Measurements from ENCODE around the gene SNAI3. TPM values are rescaled to one million over a fixed set of nuclear protein-coding genes. Genes with fewer than 3 reads are reported as not detected.

Gene SNAI3
- 6.5 TPM for total RNA-seq

DNA sequence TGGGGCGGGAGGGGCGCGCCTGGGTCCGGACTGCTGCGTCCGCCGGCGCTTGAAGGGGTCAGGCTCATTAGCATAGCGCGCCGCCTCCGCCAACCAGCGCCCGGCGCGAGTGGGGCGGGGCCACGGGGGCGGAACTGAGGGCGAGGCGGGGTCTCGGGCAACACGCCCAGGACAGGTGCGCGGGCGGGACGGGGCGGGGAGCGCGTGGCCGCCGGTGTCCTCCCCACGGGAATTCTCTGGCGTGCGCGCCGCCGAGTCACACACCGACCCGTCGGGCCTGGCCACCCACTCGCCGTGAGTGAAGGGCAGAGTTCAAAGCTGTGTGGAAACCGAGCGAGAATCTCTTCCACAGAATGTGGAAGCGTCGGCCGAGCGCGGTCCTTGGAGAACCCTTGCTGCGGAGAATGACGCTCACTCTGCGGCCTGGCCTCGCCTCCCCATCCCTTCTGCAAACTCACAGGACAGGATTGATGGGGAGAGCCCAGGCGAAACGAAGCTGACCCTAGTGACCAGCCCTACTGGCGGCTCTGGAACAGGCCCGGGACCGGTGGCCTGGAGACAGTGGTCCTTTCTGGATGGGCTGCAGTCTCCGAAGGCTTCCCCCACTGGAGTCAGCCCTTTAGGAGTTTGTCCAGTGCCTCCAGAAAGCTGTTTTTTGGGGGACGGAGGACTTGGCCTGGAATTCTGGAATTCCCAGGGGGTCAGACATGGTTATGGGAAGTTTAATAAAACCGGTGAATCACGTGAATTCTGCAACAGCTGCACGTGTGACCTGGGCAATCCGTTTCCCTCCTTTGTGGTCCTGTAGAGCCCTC, at the start of gene SNAI3:
SNAI3 (minus strand) TSS at position 69 of the 815 bp plus-strand sequence. CDS start 101 bp downstream, outside the sequence.
- peak; percentile 86 for DNase-seq

DNA sequence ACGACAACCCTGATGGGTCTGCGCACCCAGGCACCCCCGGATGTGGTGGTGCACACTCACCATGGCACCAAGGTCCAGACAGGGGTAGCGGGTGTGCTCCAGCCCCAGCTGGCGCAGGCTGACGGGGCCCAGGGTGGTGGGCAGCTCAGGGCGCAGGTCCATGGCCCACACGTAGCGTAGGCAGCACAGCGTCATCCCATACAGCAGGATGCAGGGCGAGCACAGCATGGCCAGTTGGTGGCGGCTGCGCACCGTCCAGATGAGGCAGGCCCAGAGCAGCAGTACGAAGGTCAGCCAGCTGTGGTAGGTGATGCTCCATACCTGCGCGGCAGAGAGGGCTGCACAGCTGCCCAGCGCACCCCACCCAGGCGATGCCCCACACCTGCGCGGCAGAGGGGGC, 49.8 kb upstream of the SNAI3 start:
- no peak for DNase-seq

DNA sequence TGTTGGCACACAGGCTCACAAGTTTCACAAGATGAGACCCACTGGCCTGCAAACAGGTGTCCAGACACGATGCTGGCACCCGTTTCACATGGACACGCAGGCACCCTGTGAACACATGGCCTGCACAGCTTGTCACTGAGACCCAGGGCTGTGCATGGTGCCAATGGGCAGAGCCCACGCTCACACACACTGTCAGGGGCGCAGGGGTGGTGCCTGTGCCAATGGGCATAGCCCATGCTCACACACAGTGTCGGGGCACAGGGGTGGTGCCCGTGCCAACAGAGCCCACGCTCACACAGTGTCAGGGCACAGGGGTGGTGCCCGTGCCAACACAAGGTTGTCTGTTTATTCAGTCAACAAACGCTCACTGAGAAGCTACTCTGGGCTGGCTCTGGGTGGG, 49.3 kb upstream of the SNAI3 start:
- no peak for DNase-seq

DNA sequence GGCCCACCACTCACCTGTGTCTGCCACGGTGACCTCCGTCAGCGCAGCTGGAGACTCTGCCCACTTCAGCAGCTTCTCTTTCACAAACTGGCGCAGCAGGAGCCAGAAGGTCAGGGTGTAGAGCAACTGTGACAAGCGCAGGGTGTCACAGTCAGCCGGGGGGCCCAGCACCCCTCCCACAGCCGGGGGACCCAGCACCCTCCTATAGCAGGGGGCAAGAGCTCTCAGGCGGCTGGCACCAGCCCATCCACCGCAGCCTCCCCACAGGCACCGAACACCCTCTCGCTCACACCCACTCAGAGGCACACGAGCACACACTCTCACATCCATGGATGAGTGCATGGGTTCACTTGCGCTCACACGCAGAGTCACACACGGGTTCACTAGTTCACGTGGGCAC, 48.8 kb upstream of the SNAI3 start:
- no peak for DNase-seq

DNA sequence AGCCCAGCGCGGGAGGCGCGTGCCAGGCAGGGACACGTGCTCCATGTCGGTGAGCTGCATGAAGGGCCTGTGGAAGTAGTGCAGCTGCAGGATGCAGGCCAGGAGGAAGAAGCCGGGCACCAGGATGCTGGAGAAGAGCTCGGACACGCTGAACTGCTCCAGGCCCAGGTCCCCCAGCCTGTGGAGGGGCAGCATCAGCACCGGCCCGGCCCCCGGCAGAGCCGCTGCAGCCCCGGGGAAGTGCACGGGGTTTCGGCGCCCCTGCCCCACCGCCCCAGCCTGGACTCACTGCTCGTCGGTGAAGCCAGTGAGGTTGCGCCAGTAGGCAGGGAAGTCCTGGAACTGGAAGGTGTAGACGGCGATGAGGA, 48.0 kb upstream of the SNAI3 start:
- no peak for DNase-seq

DNA sequence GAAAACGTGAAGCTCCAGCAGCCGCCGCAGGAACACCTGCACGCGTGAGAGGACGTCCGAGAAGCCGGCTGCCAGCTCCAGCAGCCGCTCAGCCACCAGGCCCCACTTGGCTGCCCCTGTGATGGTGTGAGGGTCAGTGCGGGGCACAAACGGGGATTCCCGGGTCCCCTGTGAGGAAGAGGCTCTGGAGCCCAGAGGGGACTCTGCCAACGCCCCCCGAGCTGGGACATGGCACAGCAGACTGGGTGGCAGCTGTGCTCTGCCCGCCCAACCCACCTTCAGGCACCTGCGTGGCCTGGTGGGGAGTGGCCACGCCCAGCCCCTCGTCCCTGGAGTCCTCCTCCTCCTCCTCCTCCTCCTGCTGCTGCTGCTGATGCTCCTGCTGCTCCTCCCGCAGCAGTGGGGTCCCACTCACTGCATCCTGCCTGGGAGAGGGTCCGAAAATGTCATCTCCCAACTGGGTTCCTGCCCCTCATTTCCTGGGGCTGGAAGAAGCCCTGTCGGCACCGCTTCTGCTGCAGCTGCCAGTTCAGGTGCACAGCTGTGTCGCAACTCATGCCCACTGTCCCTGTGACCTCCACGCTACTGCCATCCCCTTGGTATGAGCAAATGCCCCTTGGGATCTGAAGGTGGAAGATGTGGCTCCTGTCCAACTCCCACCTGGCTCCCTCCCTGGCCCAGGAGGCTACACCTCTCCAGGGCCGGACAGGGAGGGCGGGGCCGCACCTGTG, 47.5 kb upstream of the SNAI3 start:
- DNase-seq: no peak

DNA sequence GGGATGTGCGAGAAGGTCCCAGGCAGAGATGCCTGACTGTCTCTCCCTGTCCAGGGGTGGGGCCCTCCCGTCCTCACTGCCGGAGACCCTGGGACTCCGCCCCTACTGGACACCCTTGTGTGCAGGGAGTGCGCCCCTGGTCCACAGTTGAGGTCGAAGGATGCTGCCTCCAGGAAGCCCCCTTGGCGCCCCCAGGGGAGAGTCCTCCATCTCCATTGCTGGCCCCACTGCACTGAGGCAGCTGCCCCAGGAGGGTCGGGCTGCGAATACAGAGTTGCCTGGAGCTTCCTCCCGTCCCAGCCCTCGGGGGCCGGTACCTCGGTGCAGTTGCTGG, 46.6 kb upstream of the SNAI3 start:
- no peak for DNase-seq

DNA sequence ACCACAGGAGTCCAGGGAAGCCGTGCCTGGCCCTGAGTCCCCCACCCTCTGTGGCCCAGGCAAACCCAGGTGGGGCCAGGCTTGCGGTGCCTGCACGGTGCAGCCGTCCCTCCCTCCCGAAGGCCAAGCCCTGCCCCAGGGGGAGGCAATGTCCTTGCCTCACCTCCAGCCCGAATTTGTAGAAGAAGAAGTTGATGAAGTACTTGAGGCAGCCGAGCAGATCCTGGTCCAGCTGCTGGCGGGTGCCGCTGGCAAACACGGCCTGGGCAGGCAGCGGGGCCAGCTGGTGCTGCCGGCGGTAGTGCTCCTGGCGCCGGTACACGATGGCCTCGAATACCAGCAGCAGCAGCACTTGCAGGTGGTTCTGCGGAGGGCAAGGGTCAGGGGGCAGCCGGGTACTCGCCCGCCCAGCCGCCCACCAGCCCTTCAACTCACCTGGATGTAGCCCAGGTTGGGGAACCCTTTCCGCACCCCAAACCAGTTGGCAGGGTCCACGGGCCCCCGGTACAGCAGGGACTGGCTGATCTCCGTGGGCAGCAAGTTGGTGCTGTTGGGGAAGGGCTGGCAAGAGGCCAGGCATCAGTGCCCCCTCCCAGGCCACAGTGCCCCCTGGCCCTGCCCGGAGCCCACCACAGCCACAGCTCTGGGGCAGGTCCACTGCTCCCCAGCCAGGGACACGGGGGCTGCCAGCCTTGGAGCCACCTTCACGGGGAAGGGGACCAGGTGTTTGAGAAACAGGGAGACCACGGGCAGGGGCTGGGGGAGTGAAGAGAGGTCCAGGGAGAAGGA, 46.1 kb upstream of the SNAI3 start:
- peak; percentile 32 for DNase-seq

DNA sequence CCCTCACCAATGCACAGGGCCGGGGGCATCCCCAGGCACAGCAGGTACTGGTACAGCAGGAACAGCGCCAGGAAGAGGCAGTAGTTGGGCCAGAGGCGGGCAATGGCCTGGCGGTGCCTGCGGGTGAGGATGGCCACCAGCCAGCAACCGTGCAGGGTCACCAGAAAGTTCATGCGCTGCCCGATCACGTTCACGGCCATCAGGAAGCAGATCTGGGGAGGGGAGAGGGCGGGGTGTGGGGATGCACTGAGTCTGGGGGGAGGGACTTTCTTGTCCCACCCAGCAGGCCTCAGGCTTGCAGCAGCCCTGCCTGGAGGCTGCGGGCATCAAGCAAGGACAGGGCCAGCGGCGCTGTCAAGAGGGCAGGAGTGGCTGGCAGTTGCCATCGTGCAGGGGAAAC, 45.4 kb upstream of the SNAI3 start:
- DNase-seq: no peak

DNA sequence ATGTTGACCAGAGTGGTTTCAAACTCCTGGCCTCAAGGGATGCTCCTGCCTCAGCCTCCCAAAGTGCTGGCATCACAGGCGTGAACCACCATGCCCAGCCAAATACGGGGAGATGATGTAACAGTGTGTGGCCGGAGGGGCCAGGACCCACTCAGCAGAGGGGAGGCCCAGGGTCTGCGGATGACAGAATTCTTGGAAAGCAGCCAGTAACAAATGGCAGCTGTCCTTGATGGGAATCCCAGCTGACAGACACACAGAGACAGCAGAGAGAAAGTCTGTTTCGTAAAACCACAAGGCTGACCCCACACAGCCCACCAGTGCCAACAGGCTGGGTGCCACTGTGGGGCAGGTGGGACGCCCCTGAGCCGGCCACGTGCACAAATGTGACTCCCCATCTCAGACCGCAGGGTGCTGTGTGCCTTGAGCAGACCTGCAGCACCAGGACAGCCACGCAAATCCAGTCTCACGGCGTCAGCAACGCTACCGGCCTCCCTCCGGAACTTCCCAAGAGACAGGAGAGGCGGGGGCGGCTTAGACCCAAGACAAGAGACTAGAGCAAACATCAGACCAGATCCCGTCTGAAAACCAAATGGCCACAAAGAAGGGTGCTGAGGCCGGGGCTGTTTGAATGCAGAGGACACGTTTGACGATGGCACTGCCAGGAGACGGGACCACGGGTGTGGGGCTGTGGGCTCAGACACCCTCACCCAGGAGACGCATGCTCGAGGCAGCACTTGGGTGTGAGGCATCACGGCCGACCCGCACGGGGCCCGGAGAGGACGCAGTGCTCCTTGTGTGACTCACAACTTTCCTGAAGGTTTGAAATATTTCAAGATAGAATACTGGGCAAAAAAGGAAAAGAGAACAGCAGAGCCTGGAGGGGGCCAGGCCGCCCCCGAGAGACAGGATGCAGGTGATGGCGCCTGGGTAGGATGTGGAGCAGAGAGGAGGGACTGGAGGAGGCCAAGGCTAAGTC, 44.6 kb upstream of the SNAI3 start:
- peak; percentile 90 for DNase-seq

DNA sequence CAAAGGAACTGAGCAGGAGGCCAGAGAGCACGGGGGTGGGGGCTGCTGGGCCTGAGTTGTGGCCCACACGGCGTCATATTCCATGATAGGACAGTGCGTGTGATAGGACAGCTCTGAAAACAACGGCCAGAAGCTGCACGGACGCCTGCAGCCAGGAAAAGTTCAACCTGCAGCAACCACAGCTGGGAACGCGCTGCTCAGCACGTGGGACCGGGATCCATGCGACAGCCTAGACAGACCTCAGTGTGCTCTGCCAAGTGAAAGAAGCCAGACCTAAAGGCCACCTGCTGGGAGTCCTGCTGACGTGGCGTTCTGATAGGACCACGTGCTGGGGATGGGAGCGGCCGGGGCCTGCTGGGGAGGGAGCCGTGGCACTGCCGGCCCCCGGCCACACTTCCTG, 41.6 kb upstream of the SNAI3 start:
- peak; percentile 82 for DNase-seq

DNA sequence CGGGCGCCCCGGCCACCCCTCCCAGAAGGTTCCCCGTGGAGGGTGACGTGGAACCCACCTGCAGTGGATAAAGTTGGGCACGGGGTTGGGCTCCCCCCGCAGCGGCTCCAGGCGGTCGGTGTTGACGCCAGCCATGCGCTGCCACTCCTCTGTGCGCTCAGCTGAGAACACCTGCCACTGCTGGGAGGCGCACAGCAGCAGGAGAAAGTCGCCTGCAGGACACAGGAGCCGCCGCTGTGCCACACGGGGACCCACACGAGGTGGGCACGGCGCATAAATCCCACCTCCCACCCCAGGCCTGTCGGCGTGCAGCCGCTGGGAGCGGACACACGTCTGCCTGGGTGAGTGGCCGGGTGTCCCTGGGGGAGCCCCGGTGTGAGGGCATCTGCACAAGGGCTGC, 40.7 kb upstream of the SNAI3 start:
- DNase-seq: no peak

DNA sequence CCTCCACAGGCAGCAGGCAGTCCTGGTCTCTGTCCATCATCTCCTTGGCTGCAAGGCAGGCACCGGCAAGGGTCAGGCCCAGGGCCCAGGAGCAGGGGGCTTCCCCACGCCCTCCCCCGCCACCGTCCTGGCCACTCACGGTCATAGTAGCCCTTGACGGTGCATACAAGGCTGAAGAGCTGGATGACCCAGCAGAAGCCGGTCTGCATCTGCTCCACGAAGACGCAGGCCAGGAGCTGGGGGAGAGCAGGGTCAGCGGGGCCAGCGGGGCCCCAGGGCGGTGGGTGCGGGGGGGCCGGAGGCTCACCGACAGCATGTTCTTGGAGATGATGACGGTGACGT, 40.1 kb upstream of the SNAI3 start:
- DNase-seq: no peak

DNA sequence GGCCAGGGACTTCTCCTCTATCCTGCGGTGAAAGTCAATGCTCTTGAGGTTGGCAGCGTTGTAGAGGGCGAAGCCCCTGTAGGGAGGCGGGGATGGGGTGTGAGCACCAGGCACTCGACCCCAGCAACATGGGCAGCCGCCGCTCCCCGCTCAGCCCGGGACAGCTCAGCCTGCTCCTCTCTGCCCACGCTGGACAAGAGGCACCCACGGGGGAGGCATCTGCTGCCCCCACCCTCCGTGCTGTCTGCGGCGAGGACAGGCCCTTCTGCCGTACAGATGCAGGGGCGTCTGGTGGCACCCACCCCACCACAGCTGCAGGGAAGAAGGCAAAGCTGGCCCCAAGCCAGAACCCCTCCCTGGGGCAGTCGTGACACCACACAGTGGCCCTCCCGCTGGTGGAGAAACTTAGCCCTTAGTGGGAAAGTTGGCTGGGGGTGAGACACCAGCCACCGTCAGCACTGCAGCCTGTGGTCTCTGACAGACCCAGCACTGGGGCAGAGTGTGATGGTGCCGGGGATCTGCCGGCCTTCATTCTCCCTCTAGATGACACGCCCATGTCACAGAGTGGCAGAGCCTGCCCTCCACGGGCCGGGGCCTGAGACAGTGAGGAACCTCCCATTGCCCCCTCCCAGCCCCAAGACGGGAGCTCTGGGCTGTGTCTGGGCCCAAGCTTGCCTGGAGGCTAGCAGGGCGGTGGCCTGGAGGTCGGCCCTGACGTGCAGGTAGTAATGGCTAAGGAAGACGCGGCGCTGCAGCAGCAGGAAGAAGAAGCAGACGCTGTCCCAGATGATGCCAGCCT, 39.5 kb upstream of the SNAI3 start:
- DNase-seq: no peak

DNA sequence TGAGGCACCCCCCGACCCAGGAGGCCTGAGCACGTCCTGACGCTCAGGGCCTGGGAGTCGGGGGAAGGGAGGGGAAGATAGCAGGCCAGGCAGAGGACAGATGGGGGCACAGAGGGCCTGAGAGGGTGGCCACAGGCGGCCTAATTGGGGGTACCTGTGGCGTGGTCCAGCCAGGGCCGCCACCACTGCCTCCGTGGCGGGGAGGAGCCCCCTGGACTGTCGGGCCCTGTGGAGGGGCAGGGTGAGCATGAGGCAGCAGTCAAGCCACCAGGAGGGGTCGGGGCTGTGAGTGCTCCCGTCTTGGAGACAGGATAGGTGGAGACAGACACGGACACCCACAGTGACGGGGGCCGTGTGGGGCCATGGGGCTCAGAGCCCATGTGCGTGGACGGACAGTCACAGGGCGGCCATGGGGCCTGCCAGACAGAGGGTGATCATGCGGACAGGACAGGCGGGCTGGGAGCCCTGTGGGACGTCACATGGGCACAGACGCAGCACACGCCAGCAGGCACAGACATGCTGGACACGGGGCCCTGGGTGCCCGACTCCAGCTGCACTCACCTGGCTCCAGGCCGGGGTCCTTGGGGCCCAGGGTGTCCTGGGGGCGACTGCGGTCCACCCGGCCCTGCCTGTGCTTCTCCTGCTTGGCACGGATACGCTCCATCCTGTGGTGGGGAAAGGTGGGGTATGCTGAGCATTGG, 38.7 kb upstream of the SNAI3 start:
- DNase-seq: no peak

DNA sequence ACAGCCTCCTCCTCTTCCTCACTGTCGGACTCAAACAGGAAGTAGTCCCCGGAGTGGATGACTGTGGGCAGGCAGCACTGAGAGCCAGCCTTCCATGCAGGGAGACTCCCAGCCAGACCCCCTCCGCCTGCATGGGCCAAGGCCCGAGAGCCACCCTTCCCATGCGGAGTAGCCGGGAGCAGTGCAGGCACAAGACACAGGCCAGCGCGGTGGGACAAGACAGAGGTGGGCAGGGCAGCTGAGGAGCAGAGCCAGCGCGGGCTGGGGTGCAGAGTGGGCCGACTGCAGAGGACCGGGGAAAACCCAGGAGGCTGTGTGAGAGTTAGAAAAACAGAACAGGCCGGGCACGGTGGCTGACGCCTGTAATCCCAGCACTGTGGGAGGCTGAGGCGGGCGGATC, 37.6 kb upstream of the SNAI3 start:
- no peak for DNase-seq

DNA sequence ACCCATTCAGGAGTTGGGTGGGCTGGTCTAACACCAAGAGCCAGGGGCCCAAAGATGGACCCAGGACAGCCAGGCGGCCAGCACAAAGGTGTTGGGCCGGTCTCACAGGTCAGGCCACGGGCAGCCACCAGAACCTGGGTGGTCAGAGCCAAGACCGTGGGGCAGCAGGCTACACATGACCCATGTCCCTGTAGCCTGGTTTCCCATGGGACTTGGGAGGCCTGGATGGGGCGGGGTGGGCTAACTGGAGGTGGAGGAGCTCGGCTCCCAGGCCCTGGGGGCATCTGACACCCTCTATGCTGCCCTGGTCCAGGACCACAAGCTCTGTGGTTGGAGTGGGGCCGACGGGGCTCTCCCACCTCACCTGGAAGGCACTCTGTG, 37.2 kb upstream of the SNAI3 start:
- DNase-seq: no peak

DNA sequence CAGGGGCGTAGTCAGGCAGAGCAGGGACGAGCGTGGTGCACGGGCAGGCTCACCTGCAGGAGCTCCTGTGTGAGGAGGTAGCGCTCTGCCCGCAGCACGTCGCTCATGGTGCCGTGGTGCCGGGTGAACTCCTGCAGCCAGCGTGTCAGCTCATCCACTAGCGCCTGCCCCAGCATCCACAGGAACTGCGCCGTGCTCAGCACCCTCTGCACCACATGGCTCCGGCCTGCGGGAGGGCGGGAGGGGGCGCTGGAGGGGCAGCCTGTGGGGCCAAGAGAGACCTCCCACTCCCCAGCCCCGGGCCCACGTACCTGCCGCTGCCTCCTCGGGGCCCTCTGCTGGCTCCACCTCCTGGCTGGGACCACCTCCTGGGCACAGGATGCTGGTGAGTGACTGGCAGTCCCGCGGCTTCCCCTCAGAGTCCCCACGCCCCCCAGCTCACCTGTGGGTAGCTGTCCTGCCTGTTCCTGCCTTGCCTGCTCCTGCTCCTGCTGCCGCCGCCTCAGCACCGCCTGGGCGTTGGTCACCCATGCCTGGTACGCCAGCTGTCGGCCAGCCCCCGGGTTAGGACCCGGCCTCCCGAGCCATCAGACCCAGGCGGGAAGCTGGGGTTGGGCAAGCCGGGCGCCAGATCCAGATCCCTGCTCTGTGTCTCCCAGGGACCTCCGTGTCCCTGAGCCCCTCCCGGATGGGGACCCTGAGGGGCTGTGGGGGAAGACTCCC, 36.6 kb upstream of the SNAI3 start:
- DNase-seq: no peak

DNA sequence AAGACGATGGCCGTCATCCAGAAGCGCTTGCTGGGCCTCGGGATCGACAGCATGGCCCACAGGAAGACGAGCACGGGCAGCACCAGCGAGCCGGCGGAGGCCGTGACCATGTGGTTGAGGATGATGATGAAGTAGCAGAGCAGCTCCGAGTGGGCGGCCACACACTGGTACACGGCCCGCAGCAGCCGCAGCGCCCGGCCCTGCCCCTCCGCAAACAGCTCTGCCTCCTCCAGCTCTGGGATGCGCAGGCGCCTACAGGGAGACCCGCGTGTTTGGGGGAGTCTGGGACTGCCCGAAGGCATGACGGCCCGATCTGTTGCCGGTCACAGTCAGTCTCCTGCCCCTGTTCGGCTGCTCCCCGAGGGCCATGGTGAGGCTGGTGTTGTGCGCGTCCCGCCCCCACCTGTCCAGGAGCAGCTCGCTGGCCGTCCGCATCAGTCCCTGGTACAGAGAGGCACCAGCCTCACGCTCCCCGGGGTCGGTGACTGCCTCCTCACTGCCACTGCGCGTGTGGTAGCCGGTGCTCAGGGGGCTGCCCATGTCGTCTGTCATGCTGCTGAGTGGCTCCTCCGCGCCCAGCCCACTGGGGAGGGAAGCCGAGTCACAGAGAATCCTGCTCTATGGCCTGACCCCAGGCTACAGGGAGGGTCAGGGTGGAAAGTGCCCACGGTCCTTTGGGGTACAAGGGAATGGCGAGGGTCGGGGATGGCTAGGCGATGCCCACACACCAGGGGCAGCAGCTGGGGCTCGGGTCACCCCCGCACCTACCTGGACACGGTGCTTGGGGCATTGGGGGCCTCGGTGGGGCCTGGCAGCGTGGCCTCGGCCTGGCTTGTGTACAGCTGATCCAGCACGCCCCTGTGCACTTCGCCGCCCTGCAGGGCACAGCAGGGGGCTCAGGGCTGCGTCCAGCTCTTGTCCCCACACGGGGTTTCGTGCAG, 35.8 kb upstream of the SNAI3 start:
- no peak for DNase-seq

All from tongue (tissue), 2 donors.